ENCODE data around the gene STAG1. TPM values are rescaled to one million over a fixed set of nuclear protein-coding genes. Genes with fewer than 3 reads are reported as not detected.

The STAG1 gene
- polyA plus RNA-seq, 1 of the 3 experiments (the other 2 are of a cell fraction) = 5.5 TPM

DNA sequence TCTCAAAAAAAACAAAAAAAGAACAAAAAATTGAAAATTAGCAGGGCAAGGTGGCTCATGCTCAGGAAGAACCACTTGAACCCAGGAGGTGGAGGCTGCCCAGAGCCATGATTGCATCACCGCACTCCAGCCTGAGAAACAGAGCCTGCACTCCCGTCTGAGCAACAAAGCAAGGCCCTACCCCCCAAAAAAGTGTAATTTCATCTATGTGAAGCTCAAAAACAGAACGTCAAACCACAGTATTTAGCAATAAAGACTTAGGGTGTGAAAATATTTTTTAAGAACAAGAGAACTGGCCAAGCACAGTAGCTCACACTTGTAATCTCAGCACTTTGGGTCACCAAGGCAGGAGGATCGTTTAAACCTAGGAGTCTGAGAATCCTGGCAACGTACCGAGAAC, 38.2 kb downstream of the STAG1 start:
- H3K4me1 ChIP-seq (ENCODE audit: control insufficient read depth in 1 of 2, insufficient read depth in 2 of 2, low read depth in 1 of 2, low read length in 1 of 2) = no peaks in the 10 kb centered on the region
- no peak overlapping the region for H3K4me2 ChIP-seq
- peaks cover 97% of the 10 kb centered on the region for H3K79me2 ChIP-seq (ENCODE audit: insufficient read depth)
- DNase-seq = no peak
- H4K20me1 ChIP-seq (ENCODE audit: insufficient read depth) = peaks cover 3% of the 10 kb centered on the region
- H3K36me3 ChIP-seq (replicated peaks in 1 of 2; ENCODE audit: control insufficient read depth in 1 of 2, insufficient read depth in 2 of 2, low read length in 1 of 2) = peaks cover 0 to 16% of the 10 kb centered on the region in 2 experiments
- CTCF ChIA-PET = no interaction called here
- no peaks in the 10 kb centered on the region for H3K9me2 ChIP-seq
- no peak overlapping the region for H2AFZ ChIP-seq (ENCODE audit: low read depth)
- H3K4me3 ChIP-seq (ENCODE audit: low read depth in 2 of 2, low read length in 1 of 2) = no peak overlapping the region
- H3K27me3 ChIP-seq (ENCODE audit: insufficient read depth) = no peaks in the 10 kb centered on the region
- no peak overlapping the region for H3K9ac ChIP-seq
- peaks cover 6% of the 10 kb centered on the region for H3F3A ChIP-seq (replicated peaks; ENCODE audit: insufficient read depth)
- POLR2A ChIA-PET = no interaction called here
- no peak overlapping the region for H3K27ac ChIP-seq (ENCODE audit: low read depth in 2 of 2, low read length in 1 of 2)
- 94% methylated on average over 6 of the region's 6 CpGs for WGBS (ENCODE audit: low lambda C conversion rate)
- no peaks in the 10 kb centered on the region for H3K9me3 ChIP-seq
- TF ChIP-seq, protein P1, sequence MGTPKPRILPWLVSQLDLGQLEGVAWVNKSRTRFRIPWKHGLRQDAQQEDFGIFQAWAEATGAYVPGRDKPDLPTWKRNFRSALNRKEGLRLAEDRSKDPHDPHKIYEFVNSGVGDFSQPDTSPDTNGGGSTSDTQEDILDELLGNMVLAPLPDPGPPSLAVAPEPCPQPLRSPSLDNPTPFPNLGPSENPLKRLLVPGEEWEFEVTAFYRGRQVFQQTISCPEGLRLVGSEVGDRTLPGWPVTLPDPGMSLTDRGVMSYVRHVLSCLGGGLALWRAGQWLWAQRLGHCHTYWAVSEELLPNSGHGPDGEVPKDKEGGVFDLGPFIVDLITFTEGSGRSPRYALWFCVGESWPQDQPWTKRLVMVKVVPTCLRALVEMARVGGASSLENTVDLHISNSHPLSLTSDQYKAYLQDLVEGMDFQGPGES (IDR thresholded peaks at IDR 0.05; ENCODE audit: low read depth, low read length) = no peak
- TF ChIP-seq, protein P2, sequence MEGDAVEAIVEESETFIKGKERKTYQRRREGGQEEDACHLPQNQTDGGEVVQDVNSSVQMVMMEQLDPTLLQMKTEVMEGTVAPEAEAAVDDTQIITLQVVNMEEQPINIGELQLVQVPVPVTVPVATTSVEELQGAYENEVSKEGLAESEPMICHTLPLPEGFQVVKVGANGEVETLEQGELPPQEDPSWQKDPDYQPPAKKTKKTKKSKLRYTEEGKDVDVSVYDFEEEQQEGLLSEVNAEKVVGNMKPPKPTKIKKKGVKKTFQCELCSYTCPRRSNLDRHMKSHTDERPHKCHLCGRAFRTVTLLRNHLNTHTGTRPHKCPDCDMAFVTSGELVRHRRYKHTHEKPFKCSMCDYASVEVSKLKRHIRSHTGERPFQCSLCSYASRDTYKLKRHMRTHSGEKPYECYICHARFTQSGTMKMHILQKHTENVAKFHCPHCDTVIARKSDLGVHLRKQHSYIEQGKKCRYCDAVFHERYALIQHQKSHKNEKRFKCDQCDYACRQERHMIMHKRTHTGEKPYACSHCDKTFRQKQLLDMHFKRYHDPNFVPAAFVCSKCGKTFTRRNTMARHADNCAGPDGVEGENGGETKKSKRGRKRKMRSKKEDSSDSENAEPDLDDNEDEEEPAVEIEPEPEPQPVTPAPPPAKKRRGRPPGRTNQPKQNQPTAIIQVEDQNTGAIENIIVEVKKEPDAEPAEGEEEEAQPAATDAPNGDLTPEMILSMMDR (IDR thresholded peaks at IDR 0.05) = no peak
- no peak for TF ChIP-seq CHD2 (IDR thresholded peaks at IDR 0.05; ENCODE audit: low read length, partially characterized antibody)
- TF ChIP-seq, protein P3, sequence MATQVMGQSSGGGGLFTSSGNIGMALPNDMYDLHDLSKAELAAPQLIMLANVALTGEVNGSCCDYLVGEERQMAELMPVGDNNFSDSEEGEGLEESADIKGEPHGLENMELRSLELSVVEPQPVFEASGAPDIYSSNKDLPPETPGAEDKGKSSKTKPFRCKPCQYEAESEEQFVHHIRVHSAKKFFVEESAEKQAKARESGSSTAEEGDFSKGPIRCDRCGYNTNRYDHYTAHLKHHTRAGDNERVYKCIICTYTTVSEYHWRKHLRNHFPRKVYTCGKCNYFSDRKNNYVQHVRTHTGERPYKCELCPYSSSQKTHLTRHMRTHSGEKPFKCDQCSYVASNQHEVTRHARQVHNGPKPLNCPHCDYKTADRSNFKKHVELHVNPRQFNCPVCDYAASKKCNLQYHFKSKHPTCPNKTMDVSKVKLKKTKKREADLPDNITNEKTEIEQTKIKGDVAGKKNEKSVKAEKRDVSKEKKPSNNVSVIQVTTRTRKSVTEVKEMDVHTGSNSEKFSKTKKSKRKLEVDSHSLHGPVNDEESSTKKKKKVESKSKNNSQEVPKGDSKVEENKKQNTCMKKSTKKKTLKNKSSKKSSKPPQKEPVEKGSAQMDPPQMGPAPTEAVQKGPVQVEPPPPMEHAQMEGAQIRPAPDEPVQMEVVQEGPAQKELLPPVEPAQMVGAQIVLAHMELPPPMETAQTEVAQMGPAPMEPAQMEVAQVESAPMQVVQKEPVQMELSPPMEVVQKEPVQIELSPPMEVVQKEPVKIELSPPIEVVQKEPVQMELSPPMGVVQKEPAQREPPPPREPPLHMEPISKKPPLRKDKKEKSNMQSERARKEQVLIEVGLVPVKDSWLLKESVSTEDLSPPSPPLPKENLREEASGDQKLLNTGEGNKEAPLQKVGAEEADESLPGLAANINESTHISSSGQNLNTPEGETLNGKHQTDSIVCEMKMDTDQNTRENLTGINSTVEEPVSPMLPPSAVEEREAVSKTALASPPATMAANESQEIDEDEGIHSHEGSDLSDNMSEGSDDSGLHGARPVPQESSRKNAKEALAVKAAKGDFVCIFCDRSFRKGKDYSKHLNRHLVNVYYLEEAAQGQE (IDR thresholded peaks at IDR 0.05; ENCODE audit: low read depth, low read length) = no peak
- TF ChIP-seq, protein P4, sequence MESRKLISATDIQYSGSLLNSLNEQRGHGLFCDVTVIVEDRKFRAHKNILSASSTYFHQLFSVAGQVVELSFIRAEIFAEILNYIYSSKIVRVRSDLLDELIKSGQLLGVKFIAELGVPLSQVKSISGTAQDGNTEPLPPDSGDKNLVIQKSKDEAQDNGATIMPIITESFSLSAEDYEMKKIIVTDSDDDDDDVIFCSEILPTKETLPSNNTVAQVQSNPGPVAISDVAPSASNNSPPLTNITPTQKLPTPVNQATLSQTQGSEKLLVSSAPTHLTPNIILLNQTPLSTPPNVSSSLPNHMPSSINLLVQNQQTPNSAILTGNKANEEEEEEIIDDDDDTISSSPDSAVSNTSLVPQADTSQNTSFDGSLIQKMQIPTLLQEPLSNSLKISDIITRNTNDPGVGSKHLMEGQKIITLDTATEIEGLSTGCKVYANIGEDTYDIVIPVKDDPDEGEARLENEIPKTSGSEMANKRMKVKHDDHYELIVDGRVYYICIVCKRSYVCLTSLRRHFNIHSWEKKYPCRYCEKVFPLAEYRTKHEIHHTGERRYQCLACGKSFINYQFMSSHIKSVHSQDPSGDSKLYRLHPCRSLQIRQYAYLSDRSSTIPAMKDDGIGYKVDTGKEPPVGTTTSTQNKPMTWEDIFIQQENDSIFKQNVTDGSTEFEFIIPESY (IDR thresholded peaks at IDR 0.05; ENCODE audit: borderline replicate concordance, low read depth) = no peak
- TF ChIP-seq NFIC (IDR thresholded peaks at IDR 0.05; ENCODE audit: borderline replicate concordance) = no peak
- no peak for TF ChIP-seq MEF2A (IDR thresholded peaks at IDR 0.05; ENCODE audit: borderline replicate concordance, low read depth)
- TF ChIP-seq RAD21 (IDR thresholded peaks at IDR 0.05; ENCODE audit: low read length) = no peak
